Bronchial epithelial cell (primary cell): Measurements from ENCODE around the gene WHRN. TPM values are rescaled to one million over a fixed set of nuclear protein-coding genes. Genes with fewer than 3 reads are reported as not detected.

Source experiments
- DNase-seq: peaks from one replicate; pipeline ENCODE4 v3.0.0-alpha.2; 2010; ENCODE audit warnings: low read depth
- FAIRE-seq: peaks from 2 replicates; lab custom pipeline; 2011; peaks lifted over from hg19 to GRCh38; lab: Jason Lieb, UNC
- H3K27me3 ChIP-seq: 2 replicates; pipeline ENCODE4 v1.5.1; 2011; ENCODE audit warnings: low read length; ENCODE audit not compliant: control insufficient read depth, insufficient read depth
- H3K36me3 ChIP-seq: 2 replicates; pipeline ENCODE4 v1.5.1; 2011; ENCODE audit warnings: low read length; ENCODE audit not compliant: control insufficient read depth, insufficient read depth
- H3K4me3 ChIP-seq: 2 replicates; pipeline ENCODE4 v1.5.1; 2011; ENCODE audit warnings: mild to moderate bottlenecking, low read depth, low read length, control low read depth
- CTCF ChIP-seq: IDR thresholded peaks from 2 replicates; pipeline ENCODE4 v1.5.1; 2011; ENCODE audit warnings: mild to moderate bottlenecking, moderate library complexity, low read length, control low read depth, inconsistent platforms; ENCODE audit not compliant: insufficient read depth, severe bottlenecking
- total RNA-seq: library from RNA; depleted of rRNA; stranded (reverse); fragments of >200 nt; gene quantifications from 2 replicates; pipeline ENCODE4 v1.2.1, GENCODE V29; 2014

The WHRN gene
- total RNA-seq, 1 donor from 2014 or later: 0.53 TPM

- H3K27me3 ChIP-seq: no peaks in the 10 kb centered on the region
- no peak for FAIRE-seq
- no peak for DNase-seq
- no peak overlapping the region for H3K4me3 ChIP-seq
- H3K36me3 ChIP-seq: no peaks in the 10 kb centered on the region
- TF ChIP-seq CTCF: no peak
Measured at GRCh38 chr9:114394523-114395333, 110.5 kb downstream of the WHRN start.

GRCh38 chr9:114392749-114393112, 112.5 kb downstream of the WHRN start:
- no peak for FAIRE-seq
- H3K36me3 ChIP-seq: peaks cover 1% of the 10 kb centered on the region
- H3K4me3 ChIP-seq: no peak overlapping the region
- H3K27me3 ChIP-seq: no peaks in the 10 kb centered on the region
- TF ChIP-seq CTCF: no peak
- DNase-seq: no peak

- Histone ChIP-seq H3K36me3 (peaks cover 1% of the 10 kb centered on the region), H3K4me3 (no peak overlapping the region), H3K27me3 (no peaks in the 10 kb centered on the region)
- DNase-seq: no peak
- TF ChIP-seq CTCF: no peak
- no peak for FAIRE-seq
Measured at GRCh38 chr9:114390952-114391351, 114.3 kb downstream of the WHRN start.

- DNase-seq (no peak), FAIRE-seq (no peak)
- TF ChIP-seq CTCF: no peak
- no peak overlapping the region for H3K4me3 ChIP-seq
- no peaks in the 10 kb centered on the region for H3K27me3 ChIP-seq
- H3K36me3 ChIP-seq: peaks cover 1% of the 10 kb centered on the region
Measured at GRCh38 chr9:114389612-114390368, 115.5 kb downstream of the WHRN start.

- H3K27me3 ChIP-seq: no peaks in the 10 kb centered on the region
- TF ChIP-seq CTCF: no peak
- H3K4me3 ChIP-seq: no peak overlapping the region
- FAIRE-seq (no peak), DNase-seq (no peak)
- peaks cover 1% of the 10 kb centered on the region for H3K36me3 ChIP-seq
Measured at GRCh38 chr9:114388764-114389375, 116.4 kb downstream of the WHRN start.
